ENCODE results near the gene NLRP1. TPM values are rescaled to one million over a fixed set of nuclear protein-coding genes. Genes with fewer than 3 reads are reported as not detected.

Gene NLRP1
- total and polyA plus RNA-seq, 10 of the 15 experiments (the other 5 are each of a cell fraction or from before 2014, with no cell fraction given): 2.8 to 21.8 (median 11.9) TPM

- TF ChIP-seq ETV6 (conservative IDR thresholded peaks at IDR 0.05 in 1 of 2, IDR thresholded peaks at IDR 0.05 in 1 of 2; ENCODE audit: borderline replicate concordance in 1 of 2, low read depth in 1 of 2) (no peak), TBL1XR1 (IDR thresholded peaks at IDR 0.05; ENCODE audit: low read depth, low read length) (no peak)
These were observed 74.8 kb downstream of the NLRP1 start (continued) for GRCh38 chr17:5509482-5509881.

- Histone ChIP-seq H2AFZ (ENCODE audit: control insufficient read depth, low read depth, low read length) (no peak overlapping the region), H3K9ac (ENCODE audit: control insufficient read depth, insufficient read depth, low read length) (no peak overlapping the region), H3K4me1 (ENCODE audit: control insufficient read depth, insufficient read depth, low read length) (no peaks in the 10 kb centered on the region), H3K4me2 (ENCODE audit: control insufficient read depth, insufficient read depth) (no peak overlapping the region), H4K20me1 (ENCODE audit: control insufficient read depth, insufficient read depth) (no peaks in the 10 kb centered on the region), H3K4me3 (no peak overlapping the region), H3K9me3 (replicated peaks; ENCODE audit: control insufficient read depth, insufficient read depth, low read length) (no peaks in the 10 kb centered on the region), H3K27me3 (replicated peaks in 1 of 2; ENCODE audit: control insufficient read depth in 2 of 2, insufficient read depth in 2 of 2, low read length in 1 of 2) (no peaks in the 10 kb centered on the region), H3K79me2 (ENCODE audit: control insufficient read depth, insufficient read depth, low read length) (no peaks in the 10 kb centered on the region), H3K27ac (ENCODE audit: control insufficient read depth, insufficient read depth) (no peak overlapping the region), H3K36me3 (ENCODE audit: control insufficient read depth in 2 of 2, insufficient read depth in 2 of 2, low read length in 1 of 2) (no peaks in the 10 kb centered on the region)
- FAIRE-seq: no peak
- intact Hi-C loops (cut with micrococcal nuclease; ENCODE audit: unreplicated experiment): no loop called here
- ChIA-PET CTCF (no interaction called here), SMC1A (ENCODE audit: uncharacterized antibody, unreplicated experiment) (no interaction called here), RAD21 (ENCODE audit: unreplicated experiment) (no interaction called here), POLR2A (interaction anchor here (1.2 kb wide), 1 partner anchor 15 kb away, joined by 3 read pairs; no protein-coding TSS in a partner anchor)
- 80% methylated on average over 4 of the region's 4 CpGs for WGBS (ENCODE audit: insufficient coverage, insufficient replicate concordance, low lambda C conversion rate, missing lambda C conversion rate)
- TF ChIP-seq BRCA1 (IDR thresholded peaks at IDR 0.05; ENCODE audit: low read depth, low read length): no peak
- no TSS peak for BruUV-seq (replicated peaks)
- in situ Hi-C loops (cut with MboI): no loop called here
- no peak for DNase-seq (ENCODE audit: low read depth, low spot score)
- ATAC-seq: no peak
These were observed 75.5 kb downstream of the NLRP1 start for GRCh38 chr17:5508810-5509209.

GRCh38 chr17:5506307-5506706 lies 78.0 kb downstream of the NLRP1 start:
- Histone ChIP-seq H3K4me1 (ENCODE audit: control insufficient read depth, insufficient read depth, low read length) (no peaks in the 10 kb centered on the region), H3K27ac (ENCODE audit: control insufficient read depth, insufficient read depth) (no peak overlapping the region), H3K9ac (ENCODE audit: control insufficient read depth, insufficient read depth, low read length) (no peak overlapping the region), H3K36me3 (ENCODE audit: control insufficient read depth in 2 of 2, insufficient read depth in 2 of 2, low read length in 1 of 2) (no peaks in the 10 kb centered on the region), H3K4me3 (no peak overlapping the region), H3K27me3 (replicated peaks in 1 of 2; ENCODE audit: control insufficient read depth in 2 of 2, insufficient read depth in 2 of 2, low read length in 1 of 2) (no peaks in the 10 kb centered on the region), H3K4me2 (ENCODE audit: control insufficient read depth, insufficient read depth) (no peak overlapping the region), H4K20me1 (ENCODE audit: control insufficient read depth, insufficient read depth) (no peaks in the 10 kb centered on the region), H3K9me3 (replicated peaks; ENCODE audit: control insufficient read depth, insufficient read depth, low read length) (no peaks in the 10 kb centered on the region), H3K79me2 (ENCODE audit: control insufficient read depth, insufficient read depth, low read length) (no peaks in the 10 kb centered on the region), H2AFZ (ENCODE audit: control insufficient read depth, low read depth, low read length) (no peak overlapping the region)
- no peak for DNase-seq (ENCODE audit: low read depth, low spot score)
- FAIRE-seq: no peak
- ATAC-seq: no peak
- 92% methylated on average over 5 of the region's 5 CpGs for WGBS (ENCODE audit: insufficient coverage, insufficient replicate concordance, low lambda C conversion rate, missing lambda C conversion rate)
- POLR2A ChIA-PET: no interaction called here
- SMC1A ChIA-PET (ENCODE audit: uncharacterized antibody, unreplicated experiment): no interaction called here
- RAD21 ChIA-PET (ENCODE audit: unreplicated experiment): no interaction called here
- no TSS peak for BruUV-seq (replicated peaks)
- in situ Hi-C loops (cut with MboI) (no loop called here), intact Hi-C loops (cut with micrococcal nuclease; ENCODE audit: unreplicated experiment) (no loop called here)
- CTCF ChIA-PET: interaction anchor here (0.6 kb wide), 1 partner anchor 94 kb away, joined by 5 read pairs; no protein-coding TSS in a partner anchor
- TF ChIP-seq POLR2AphosphoS2 (IDR thresholded peaks at IDR 0.05; ENCODE audit: low read depth, low read length): no peak
